PC-3 (cell line): ENCODE measurements around the gene TENT4B. TPM values are rescaled to one million over a fixed set of nuclear protein-coding genes. Genes with fewer than 3 reads are reported as not detected.

Experiments used
- ATAC-seq: fragments of 200-7000 bp; cut with Tn5 transposase; 2 replicates; pipeline ENCODE4 v1.9.1; 2020; ENCODE audit warnings: mild to moderate bottlenecking, moderate library complexity
- BruUV-seq: library from RNA; stranded (reverse); fragments of 400-500 nt; replicated peaks from 2 replicates; lab custom pipeline; 2021; lab: Mats Ljungman, UMichigan
- CTCF ChIA-PET: fragments of 300-600 bp; sonication (Branson Sonifier 250); formaldehyde crosslinking; loops from one replicate; lab custom pipeline; 2022; ENCODE audit warnings: antibody characterized with exemption; lab: Charles Lee
- POLR2A ChIA-PET: fragments of 300-600 bp; sonication (Branson Sonifier 250); formaldehyde crosslinking; loops from one replicate; lab custom pipeline; 2022; ENCODE audit warnings: antibody characterized with exemption; ENCODE audit not compliant: unreplicated experiment; lab: Charles Lee
- DNase-seq: peaks from one replicate; pipeline ENCODE4 v3.0.0-alpha.2; 2015
- H2AFZ ChIP-seq: fragments of 300-600 bp; sonication (generic); 2 replicates; pipeline ENCODE4 v1.6.0; 2016; ENCODE audit warnings: antibody characterized with exemption, low read length
- H3F3A ChIP-seq: fragments of 300-600 bp; sonication (generic); one replicate; pipeline ENCODE4 v1.6.0; 2017; ENCODE audit warnings: antibody characterized with exemption, low read length, control low read depth, mild to moderate bottlenecking; ENCODE audit not compliant: unreplicated experiment
- H3K27ac ChIP-seq: fragments of 300-600 bp; sonication (generic); 2 replicates; pipeline ENCODE4 v1.5.1; 2016; ENCODE audit warnings: mild to moderate bottlenecking, low read length
- H3K27me3 ChIP-seq: fragments of 300-600 bp; sonication (generic); 2 replicates; pipeline ENCODE4 v1.6.1; 2016; ENCODE audit warnings: low read length, mixed read lengths
- H3K36me3 ChIP-seq: fragments of 300-600 bp; sonication (generic); 2 replicates; pipeline ENCODE4 v1.6.1; 2016; ENCODE audit warnings: low read depth, mixed run types, low read length, mixed read lengths
- H3K4me1 ChIP-seq: fragments of 300-600 bp; sonication (generic); 2 replicates; pipeline ENCODE4 v1.5.1; 2016; ENCODE audit warnings: low read length; ENCODE audit not compliant: insufficient read depth
- H3K4me2 ChIP-seq: fragments of 300-600 bp; sonication (generic); 2 replicates; pipeline ENCODE4 v1.6.0; 2016; ENCODE audit warnings: low read length
- H3K4me3 ChIP-seq: fragments of 300-600 bp; sonication (generic); 2 replicates; pipeline ENCODE4 v1.5.1; 2016; ENCODE audit warnings: mild to moderate bottlenecking, low read length, mixed read lengths
- H3K79me2 ChIP-seq: fragments of 300-600 bp; sonication (generic); 2 replicates; pipeline ENCODE4 v1.6.1; 2017; ENCODE audit warnings: low read length, mixed read lengths
- H3K9ac ChIP-seq: fragments of 300-600 bp; sonication (generic); 2 replicates; pipeline ENCODE4 v1.6.0; 2016; ENCODE audit warnings: mild to moderate bottlenecking, low read length
- H3K9me2 ChIP-seq: fragments of 300-600 bp; sonication (generic); replicated peaks from 2 replicates; pipeline ENCODE4 v1.6.1; 2016; ENCODE audit warnings: mixed run types, low read length, mixed read lengths
- H3K9me3 ChIP-seq: fragments of 300-600 bp; sonication (generic); 2 replicates; pipeline ENCODE4 v1.6.1; 2016; ENCODE audit warnings: low read length, mixed read lengths
- H4K20me1 ChIP-seq: fragments of 300-600 bp; sonication (generic); 2 replicates; pipeline ENCODE4 v1.6.1; 2016; ENCODE audit warnings: low read length, mixed read lengths
- CTCF ChIP-seq: fragments of 300-600 bp; sonication (generic); conservative IDR thresholded peaks from 2 replicates; pipeline ENCODE4 v1.5.1; 2017; ENCODE audit warnings: antibody characterized with exemption, low read depth, mild to moderate bottlenecking, low read length
- EZH2 ChIP-seq: fragments of 300-600 bp; sonication (generic); IDR thresholded peaks from one replicate; pipeline ENCODE4 v1.6.1; 2017; ENCODE audit warnings: antibody characterized with exemption, mild to moderate bottlenecking, low read length; ENCODE audit not compliant: unreplicated experiment
- EZH2phosphoT487 ChIP-seq: fragments of 300-600 bp; sonication (generic); IDR thresholded peaks from 2 replicates; pipeline ENCODE4 v1.6.1; 2018; ENCODE audit warnings: mild to moderate bottlenecking, antibody characterized with exemption, low read length, borderline replicate concordance
- intact Hi-C: fragments of 100-400 bp; cut with micrococcal nuclease; formaldehyde crosslinking; loops from 2 replicates; pipeline ENCODE4 v1.9.0; 2023
- total RNA-seq: library from RNA; depleted of rRNA; stranded (reverse); fragments of >200 nt; gene quantifications from 2 replicates; pipeline ENCODE4 v1.2.3, GENCODE V29; 2014

Gene TENT4B
- total RNA-seq, 1 experiment from 2014 or later: 6.3 TPM

GRCh38 chr16:50275428-50276325 lies 122.6 kb downstream of the TENT4B start:
- intact Hi-C loops: no loop called here
- no peaks in the 10 kb centered on the region for H3K36me3 ChIP-seq
- CTCF ChIA-PET: interaction anchor here (0.6 kb wide), 1 partner anchor 11 kb away, joined by 6 read pairs; no protein-coding TSS in a partner anchor

DNA sequence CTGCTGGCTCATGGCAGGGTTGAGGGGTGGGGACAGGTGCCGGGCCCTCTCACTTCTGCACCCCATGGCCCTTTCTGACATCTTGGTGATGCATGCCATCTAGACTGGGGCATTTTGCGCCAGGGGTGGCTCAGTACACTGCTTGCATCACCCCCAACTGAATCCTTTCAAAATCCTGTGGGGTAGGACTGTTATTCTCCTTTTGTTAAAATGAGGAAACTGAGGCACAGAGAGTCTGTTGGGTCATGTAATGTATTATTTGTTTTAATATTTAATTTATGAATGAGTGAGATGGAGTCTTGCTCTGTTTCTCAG lies 123.2 kb downstream of the TENT4B start:
- DNase-seq: no peak
- CTCF ChIA-PET: no interaction called here
- Histone ChIP-seq H3K4me3 (no peak overlapping the region), H3K79me2 (no peaks in the 10 kb centered on the region), H2AFZ (no peak overlapping the region), H3K4me2 (no peak overlapping the region), H3K4me1 (no peaks in the 10 kb centered on the region), H3K9me3 (no peaks in the 10 kb centered on the region), H3K27ac (peak overlapping the region; percentile 24; the same call in 1 of the 2 replicates), H3F3A (no peaks in the 10 kb centered on the region), H3K9me2 (no peaks in the 10 kb centered on the region), H3K9ac (no peak overlapping the region), H4K20me1 (no peaks in the 10 kb centered on the region), H3K27me3 (no peaks in the 10 kb centered on the region), H3K36me3 (no peaks in the 10 kb centered on the region)
- intact Hi-C loops: no loop called here
- POLR2A ChIA-PET: no interaction called here
- BruUV-seq: no TSS peak
- no peak for ATAC-seq
- no peak for TF ChIP-seq CTCF
- no peak for TF ChIP-seq EZH2
- TF ChIP-seq EZH2phosphoT487: no peak

More at GRCh38 chr16:50275428-50276325, 122.6 kb downstream of the TENT4B start:
- Histone ChIP-seq H3K27ac (no peak overlapping the region), H3K9me2 (no peaks in the 10 kb centered on the region), H3K27me3 (no peaks in the 10 kb centered on the region), H3K9ac (no peak overlapping the region), H2AFZ (no peak overlapping the region), H3K9me3 (no peaks in the 10 kb centered on the region), H3K4me2 (no peak overlapping the region), H3F3A (no peaks in the 10 kb centered on the region), H4K20me1 (no peaks in the 10 kb centered on the region), H3K4me3 (no peak overlapping the region), H3K79me2 (no peaks in the 10 kb centered on the region), H3K4me1 (no peaks in the 10 kb centered on the region)
- POLR2A ChIA-PET: no interaction called here
- TF ChIP-seq EZH2 (no peak), CTCF (no peak), EZH2phosphoT487 (no peak)
- DNase-seq: no peak
- ATAC-seq: no peak
- no TSS peak for BruUV-seq

GRCh38 chr16:50276801-50277555 lies 123.9 kb downstream of the TENT4B start:
- CTCF ChIA-PET: no interaction called here
- DNase-seq (peak; percentile 77), ATAC-seq (peak; percentile 83)
- Histone ChIP-seq H3K27ac (peak overlapping the region; percentile 70), H4K20me1 (no peaks in the 10 kb centered on the region), H3K9me2 (no peaks in the 10 kb centered on the region), H3K9ac (no peak overlapping the region), H3K27me3 (no peaks in the 10 kb centered on the region), H3K4me3 (no peak overlapping the region), H3K4me1 (no peaks in the 10 kb centered on the region), H3K9me3 (no peaks in the 10 kb centered on the region), H3K36me3 (no peaks in the 10 kb centered on the region), H2AFZ (no peak overlapping the region), H3F3A (no peaks in the 10 kb centered on the region), H3K79me2 (no peaks in the 10 kb centered on the region), H3K4me2 (no peak overlapping the region)
- POLR2A ChIA-PET: no interaction called here
- no TSS peak for BruUV-seq
- intact Hi-C loops: no loop called here
- TF ChIP-seq EZH2 (no peak), EZH2phosphoT487 (no peak), CTCF (no peak)
